Caco-2 (cell line): ENCODE data around the gene ZFP91. TPM values are rescaled to one million over a fixed set of nuclear protein-coding genes. Genes with fewer than 3 reads are reported as not detected.
A peak's percentile ranks its signal among the peaks of the same experiment; 100 is the strongest.

Source experiments
- BruUV-seq: library from RNA; stranded (reverse); fragments of 400-500 nt; replicated peaks from 2 replicates; lab custom pipeline; 2021; lab: Mats Ljungman, UMichigan
- CTCF ChIA-PET: fragments of 300-600 bp; sonication (Branson Sonifier 250); formaldehyde crosslinking; loops from one replicate; lab custom pipeline; 2022; ENCODE audit warnings: antibody characterized with exemption; lab: Charles Lee
- POLR2A ChIA-PET: fragments of 300-600 bp; sonication (Branson Sonifier 250); formaldehyde crosslinking; loops from one replicate; lab custom pipeline; 2022; ENCODE audit warnings: antibody characterized with exemption; lab: Charles Lee
- DNase-seq, 2 experiments: peaks; one replicate each; pipeline versions ENCODE4 v3.0.0 to v3.0.0-alpha.2; 2020 to 2022
- H3K27me3 ChIP-seq: replicated peaks from 2 replicates; pipeline ENCODE4 v1.6.0; 2011; ENCODE audit warnings: low read length; ENCODE audit not compliant: control insufficient read depth, insufficient read depth
- H3K36me3 ChIP-seq: 2 replicates; pipeline ENCODE4 v1.5.1; 2011; ENCODE audit warnings: low read length; ENCODE audit not compliant: control insufficient read depth, insufficient read depth
- H3K4me1 ChIP-seq: fragments of 250-450 bp; sonication (Bioruptor Pico); 2 replicates; pipeline ENCODE4 v1.5.1; 2020; ENCODE audit warnings: mild to moderate bottlenecking
- H3K4me3 ChIP-seq: 2 replicates; pipeline ENCODE4 v1.5.1; 2011; ENCODE audit warnings: low read depth, mild to moderate bottlenecking, control low read depth, low read length
- H3K9me3 ChIP-seq: fragments of 250-450 bp; sonication (Bioruptor Pico); 2 replicates; pipeline ENCODE4 v1.5.1; 2020; ENCODE audit warnings: mild to moderate bottlenecking, moderate library complexity
- H3K27ac Mint-ChIP-seq: one replicate; pipeline ENCODE4 v1.8.0; 2022; ENCODE audit warnings: mixed read lengths; ENCODE audit not compliant: unreplicated experiment
- H3K27me3 Mint-ChIP-seq: one replicate; pipeline ENCODE4 v1.8.0; 2022; ENCODE audit warnings: mixed read lengths; ENCODE audit not compliant: insufficient read depth, unreplicated experiment
- H3K36me3 Mint-ChIP-seq: one replicate; pipeline ENCODE4 v1.8.0; 2022; ENCODE audit warnings: mild to moderate bottlenecking, mixed read lengths; ENCODE audit not compliant: insufficient read depth, unreplicated experiment
- H3K4me1 Mint-ChIP-seq: one replicate; pipeline ENCODE4 v1.8.0; 2022; ENCODE audit warnings: low read depth, mixed read lengths; ENCODE audit not compliant: unreplicated experiment
- H3K4me3 Mint-ChIP-seq: one replicate; pipeline ENCODE4 v1.8.0; 2022; ENCODE audit warnings: mild to moderate bottlenecking, moderate library complexity, mixed read lengths; ENCODE audit not compliant: unreplicated experiment
- H3K9me3 Mint-ChIP-seq: one replicate; pipeline ENCODE4 v1.8.0; 2022; ENCODE audit warnings: mixed read lengths; ENCODE audit not compliant: unreplicated experiment
- intact Hi-C: fragments of 100-400 bp; cut with micrococcal nuclease; formaldehyde crosslinking; loops from one replicate; pipeline ENCODE4 v1.10.0; 2022; ENCODE audit not compliant: unreplicated experiment
- total RNA-seq: library from RNA; stranded (reverse); gene quantifications from 2 replicates; pipeline ENCODE4 v1.2.3, GENCODE V29; 2022
- TF ChIP-seq, protein P1 (sequence below), 2 experiments: fragments of 200-600 bp in 1 of 2; IDR thresholded peaks; 1 replicate in 1 of 2; 2 replicates in 1 of 2; pipeline versions ENCODE4 v1.5.1 to v1.8.0; 2011 to 2022; ENCODE audit warnings: antibody characterized with exemption in 1 of 2, control low read depth in 1 of 2, inconsistent platforms in 1 of 2, low read depth in 1 of 2, low read length in 1 of 2, mild to moderate bottlenecking in 1 of 2, moderate library complexity in 1 of 2; ENCODE audit not compliant: insufficient read depth in 1 of 2, severe bottlenecking in 1 of 2, unreplicated experiment in 1 of 2

Gene ZFP91
- total RNA-seq, 1 experiment from 2014 or later = 40.6 TPM

GRCh38 chr11:58580311-58580710 is 1.4 kb downstream of the ZFP91 start:
- DNase-seq = no peak
- Mint-ChIP-seq H3K27me3 (no peaks in the 10 kb centered on the region), H3K9me3 (no peaks in the 10 kb centered on the region), H3K36me3 (peaks cover 36% of the 10 kb centered on the region), H3K27ac (peak overlapping the region; percentile 99), H3K4me1 (no peaks in the 10 kb centered on the region), H3K4me3 (peak overlapping the region; percentile 99)
- TSS peak; percentile 40 for BruUV-seq
- peaks cover 3% of the 10 kb centered on the region; the same call in 1 of the 2 replicates for H3K4me1 ChIP-seq
- H3K36me3 ChIP-seq = no peaks in the 10 kb centered on the region
- CTCF ChIA-PET = interaction anchor here (1.0 to 1.5 kb wide), 2 partner anchors 13 to 49 kb away, joined by 3 to 4 read pairs; no protein-coding TSS in a partner anchor
- TF ChIP-seq, protein P1, sequence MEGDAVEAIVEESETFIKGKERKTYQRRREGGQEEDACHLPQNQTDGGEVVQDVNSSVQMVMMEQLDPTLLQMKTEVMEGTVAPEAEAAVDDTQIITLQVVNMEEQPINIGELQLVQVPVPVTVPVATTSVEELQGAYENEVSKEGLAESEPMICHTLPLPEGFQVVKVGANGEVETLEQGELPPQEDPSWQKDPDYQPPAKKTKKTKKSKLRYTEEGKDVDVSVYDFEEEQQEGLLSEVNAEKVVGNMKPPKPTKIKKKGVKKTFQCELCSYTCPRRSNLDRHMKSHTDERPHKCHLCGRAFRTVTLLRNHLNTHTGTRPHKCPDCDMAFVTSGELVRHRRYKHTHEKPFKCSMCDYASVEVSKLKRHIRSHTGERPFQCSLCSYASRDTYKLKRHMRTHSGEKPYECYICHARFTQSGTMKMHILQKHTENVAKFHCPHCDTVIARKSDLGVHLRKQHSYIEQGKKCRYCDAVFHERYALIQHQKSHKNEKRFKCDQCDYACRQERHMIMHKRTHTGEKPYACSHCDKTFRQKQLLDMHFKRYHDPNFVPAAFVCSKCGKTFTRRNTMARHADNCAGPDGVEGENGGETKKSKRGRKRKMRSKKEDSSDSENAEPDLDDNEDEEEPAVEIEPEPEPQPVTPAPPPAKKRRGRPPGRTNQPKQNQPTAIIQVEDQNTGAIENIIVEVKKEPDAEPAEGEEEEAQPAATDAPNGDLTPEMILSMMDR (IDR thresholded peaks at IDR 0.05; ENCODE audit: insufficient read depth in 1 of 2, low read depth in 1 of 2, low read length in 1 of 2, severe bottlenecking in 1 of 2, unreplicated experiment in 1 of 2) = no peak
- no peaks in the 10 kb centered on the region for H3K27me3 ChIP-seq
- POLR2A ChIA-PET = no interaction called here
- no peaks in the 10 kb centered on the region for H3K9me3 ChIP-seq
- peak overlapping the region; percentile 78 for H3K4me3 ChIP-seq
- intact Hi-C loops = no loop called here

GRCh38 chr11:58582437-58582836 is 3.6 kb downstream of the ZFP91 start:
- ChIA-PET CTCF (no interaction called here), POLR2A (no interaction called here)
- H3K4me3 Mint-ChIP-seq = no peak overlapping the region

DNA sequence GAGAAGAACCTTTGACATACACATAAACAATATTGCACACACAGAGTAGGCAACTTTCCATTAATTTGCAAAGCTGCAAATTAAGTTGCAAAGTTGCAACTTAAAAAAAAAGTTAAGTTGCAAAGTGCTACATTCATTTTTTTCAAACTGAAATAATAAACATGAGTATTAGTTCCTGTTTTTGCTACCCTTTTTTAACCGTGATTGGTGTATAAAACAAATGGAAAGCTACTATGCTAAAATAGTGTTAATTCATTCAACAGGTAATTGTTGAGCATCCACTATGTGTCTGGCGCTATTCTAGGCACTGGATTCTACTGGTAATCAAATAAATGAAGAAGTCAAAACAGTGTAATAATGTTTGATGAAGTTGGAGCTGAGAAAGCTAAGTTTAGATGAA is 8.1 kb downstream of the ZFP91 start:
- H3K27ac Mint-ChIP-seq = no peak overlapping the region
- intact Hi-C loops = no loop called here
- no peaks in the 10 kb centered on the region for H3K27me3 ChIP-seq
- H3K4me1 ChIP-seq = peaks cover 3% of the 10 kb centered on the region; the same call in 1 of the 2 replicates
- no peak overlapping the region for H3K4me3 ChIP-seq
- no peaks in the 10 kb centered on the region for H3K4me1 Mint-ChIP-seq
- no peaks in the 10 kb centered on the region for H3K27me3 Mint-ChIP-seq
- no peaks in the 10 kb centered on the region for H3K36me3 ChIP-seq
- ChIA-PET POLR2A (no interaction called here), CTCF (no interaction called here)
- TF ChIP-seq, protein P1 (IDR thresholded peaks at IDR 0.05; ENCODE audit: insufficient read depth in 1 of 2, low read depth in 1 of 2, low read length in 1 of 2, severe bottlenecking in 1 of 2, unreplicated experiment in 1 of 2) = no peak
- H3K9me3 ChIP-seq = no peaks in the 10 kb centered on the region
- no peak for DNase-seq
- no peak overlapping the region for H3K4me3 Mint-ChIP-seq
- BruUV-seq = no TSS peak
- H3K36me3 Mint-ChIP-seq = peaks cover 27% of the 10 kb centered on the region
- no peaks in the 10 kb centered on the region for H3K9me3 Mint-ChIP-seq

More at GRCh38 chr11:58582437-58582836, 3.6 kb downstream of the ZFP91 start:
- Histone ChIP-seq H3K27me3 (no peaks in the 10 kb centered on the region), H3K4me3 (no peak overlapping the region), H3K4me1 (peaks cover 3% of the 10 kb centered on the region; the same call in 1 of the 2 replicates), H3K36me3 (no peaks in the 10 kb centered on the region), H3K9me3 (no peaks in the 10 kb centered on the region)
- Mint-ChIP-seq H3K27me3 (no peaks in the 10 kb centered on the region), H3K9me3 (no peaks in the 10 kb centered on the region), H3K4me1 (no peaks in the 10 kb centered on the region), H3K36me3 (peaks cover 49% of the 10 kb centered on the region), H3K27ac (no peak overlapping the region)
- no TSS peak for BruUV-seq
- intact Hi-C loops = no loop called here
- TF ChIP-seq, protein P1 (IDR thresholded peaks at IDR 0.05; ENCODE audit: insufficient read depth in 1 of 2, low read depth in 1 of 2, low read length in 1 of 2, severe bottlenecking in 1 of 2, unreplicated experiment in 1 of 2) = no peak
- no peak for DNase-seq
